Spleen (tissue), 11 donors: ENCODE data around the gene BEST1. TPM values are rescaled to one million over a fixed set of nuclear protein-coding genes. Genes with fewer than 3 reads are reported as not detected.

Experiments
- DNase-seq: peaks from one replicate; pipeline ENCODE4 v3.0.0-alpha.2; 2020
- H3K27ac ChIP-seq, 8 donors: fragments of 200-600 bp; sonication (generic) in 7 of 8; 1 replicate in 4 of 8; 2 replicates in 4 of 8; pipeline versions ENCODE4 v1.5.0 to v1.8.0; 2016 to 2021; ENCODE audit warnings: inconsistent platforms in 4 of 8, mild to moderate bottlenecking in 4 of 8, moderate library complexity in 1 of 8
- H3K27me3 ChIP-seq, 7 donors: fragments of 200-600 bp; sonication (generic) in 6 of 7; replicated peaks in 1 of 7; 1 replicate in 4 of 7; 2 replicates in 3 of 7; pipeline versions ENCODE4 v1.5.0 to v1.8.0; 2016 to 2021; ENCODE audit warnings: inconsistent platforms in 3 of 7, mild to moderate bottlenecking in 1 of 7
- H3K36me3 ChIP-seq, 6 donors: fragments of 200-600 bp; sonication (generic) in 5 of 6; 1 replicate in 4 of 6; 2 replicates in 2 of 6; pipeline versions ENCODE4 v1.5.0 to v1.8.0; 2016 to 2021; ENCODE audit warnings: inconsistent platforms in 2 of 6
- H3K4me1 ChIP-seq, 6 donors: fragments of 200-600 bp; sonication (generic) in 5 of 6; 1 replicate in 3 of 6; 2 replicates in 3 of 6; pipeline versions ENCODE4 v1.5.0 to v1.8.0; 2016 to 2021; ENCODE audit warnings: inconsistent platforms in 3 of 6
- H3K4me3 ChIP-seq, 8 donors: fragments of 200-600 bp; sonication (generic) in 7 of 8; 1 replicate in 4 of 8; 2 replicates in 4 of 8; pipeline versions ENCODE4 v1.5.0 to v1.8.0; 2016 to 2021; ENCODE audit warnings: inconsistent platforms in 4 of 8, mild to moderate bottlenecking in 4 of 8, moderate library complexity in 2 of 8
- H3K9me3 ChIP-seq, 8 donors: fragments of 200-600 bp; sonication (generic) in 7 of 8; 1 replicate in 4 of 8; 2 replicates in 4 of 8; pipeline versions ENCODE4 v1.5.0 to v1.8.0; 2016 to 2021; ENCODE audit warnings: inconsistent platforms in 4 of 8
- CTCF ChIP-seq, 11 experiments: fragments of 200-600 bp in 7 of 11; fragments of 450-650 bp in 4 of 11; sonication (generic) in 4 of 11; IDR thresholded peaks in 8 of 11; conservative IDR thresholded peaks in 3 of 11; 1 replicate in 7 of 11; 2 replicates in 4 of 11; pipeline versions ENCODE4 v1.4.0 to v1.8.0; 2016 to 2021; ENCODE audit warnings: antibody characterized with exemption in 11 of 11, inconsistent platforms in 4 of 11, mild to moderate bottlenecking in 1 of 11
- POLR2A ChIP-seq, 3 donors: fragments of 450-650 bp; IDR thresholded peaks; one replicate each; pipeline ENCODE4 v1.5.1; 2017; ENCODE audit warnings: antibody characterized with exemption in 3 of 3, mild to moderate bottlenecking in 1 of 3
- POLR2AphosphoS5 ChIP-seq, 3 donors: sonication (generic); formaldehyde crosslinking; IDR thresholded peaks; one replicate each; pipeline ENCODE4 v1.5.1; 2017; ENCODE audit warnings: antibody characterized with exemption in 3 of 3
- WGBS, 5 donors: extraction: QIAGEN DNeasy Blood & Tissue Kit in 3 of 5; methylation state at CpG; one replicate each; pipeline versions ENCODE4 v1.1.5 to v1.1.7; 2013 to 2018; 5-methylcytosine and 5-hydroxymethylcytosine counted together
- intact Hi-C: fragments of 100-400 bp; cut with DNase I; formaldehyde crosslinking; loops from one replicate; pipeline ENCODE4 v1.15.0; 2023; ENCODE audit warnings: low total_unique reads
- polyA plus RNA-seq, 3 donors: library from polyadenylated mRNA; stranded (reverse); fragments of 200-250 nt; gene quantifications; one replicate each; pipeline ENCODE4 v1.2.1, GENCODE V29; 2013
- total RNA-seq, 7 donors: library from RNA; depleted of rRNA in 3 of 7; stranded (reverse); fragments of >200 nt in 3 of 7; fragmentation: NEBNext Ultra II Directional in 4 of 7; extraction: Animal tissue kit (Norgen Biotek cat#: 25700) in 4 of 7; gene quantifications; one replicate each; pipeline versions ENCODE4 v1.1.0 to v1.2.1, GENCODE V29; 2016 to 2021
- donor health status: healthy with polysubstance abuse.
- donor health status: DM: no; HTN: no; CAD: no; lungs with moderate emphysema.
- donor health status: DM: no; HTN: no; CAD: no.
- donor health status: Bipolar disorder and iron deficiency.
- donor health status: healthy.
- donor health status: DM: no; HTN: no; CAD: no.
- donor health status: DM: yes; HTN: yes; CAD: no.

The BEST1 gene
- total and polyA plus RNA-seq, 10 donors: 2.6 to 20.4 (median 10.8) TPM

GRCh38 chr11:61914471-61915171, 35.5 kb upstream of the BEST1 start:
- Histone ChIP-seq H3K27me3 (peaks cover 0 to 47% (median 22%) of the 10 kb centered on the region in 7 donors), H3K9me3 (no peaks in the 10 kb centered on the region), H3K36me3 (no peaks in the 10 kb centered on the region), H3K27ac (peak overlapping the region in 4 of 8 donors; percentile 1 to 82 (median 48)), H3K4me3 (peak overlapping the region in 3 of 8 donors; percentile 52 to 79 (median 66)), H3K4me1 (peaks cover 8 to 87% (median 59%) of the 10 kb centered on the region in 6 donors)
- 78 to 95% (median 89%) methylated on average over 7 of the region's 7 CpGs for WGBS, 5 donors
- DNase-seq: no peak
- intact Hi-C loops: no loop called here
- TF ChIP-seq POLR2A (IDR thresholded peaks at IDR 0.05) (no peak), CTCF (IDR thresholded peaks at IDR 0.05 in 8 of 11, conservative IDR thresholded peaks at IDR 0.05 in 3 of 11) (no peak), POLR2AphosphoS5 (IDR thresholded peaks at IDR 0.05) (no peak)

- peaks cover 5 to 73% (median 48%) of the 10 kb centered on the region in 6 donors for H3K4me1 ChIP-seq
- H3K27ac ChIP-seq: peak overlapping the region in 7 of 8 donors; percentile 67 to 82 (median 73)
- DNase-seq: no peak
- TF ChIP-seq POLR2A (IDR thresholded peaks at IDR 0.05): no peak
- TF ChIP-seq POLR2AphosphoS5 (IDR thresholded peaks at IDR 0.05): no peak
- TF ChIP-seq CTCF (IDR thresholded peaks at IDR 0.05 in 8 of 11, conservative IDR thresholded peaks at IDR 0.05 in 3 of 11): no peak
- no peaks in the 10 kb centered on the region for H3K9me3 ChIP-seq
- intact Hi-C loops: no loop called here
- peaks cover 0 to 51% (median 22%) of the 10 kb centered on the region in 7 donors for H3K27me3 ChIP-seq
- peak overlapping the region; percentile 40 to 79 (median 52) for H3K4me3 ChIP-seq
- 4 to 9% (median 5%) methylated on average over 14 to 32 of the region's 32 CpGs for WGBS, 5 donors
- no peaks in the 10 kb centered on the region for H3K36me3 ChIP-seq
These were observed 33.3 kb upstream of the BEST1 start for GRCh38 chr11:61916737-61917333.

- DNase-seq: peak; percentile 84
- H3K9me3 ChIP-seq: no peaks in the 10 kb centered on the region
- H3K4me1 ChIP-seq: peaks cover 0 to 73% (median 48%) of the 10 kb centered on the region in 6 donors
- H3K36me3 ChIP-seq: no peaks in the 10 kb centered on the region
- peak within 1 kb of the TSS in 7 of 8 donors; percentile 67 to 82 (median 73) for H3K27ac ChIP-seq
- WGBS, 5 donors: 4 to 9% (median 4%) methylated on average over 27 to 74 of the region's 74 CpGs
- TF ChIP-seq POLR2A (IDR thresholded peaks at IDR 0.05) (no peak), POLR2AphosphoS5 (IDR thresholded peaks at IDR 0.05) (peak; percentile 57 to 69 (median 62)), CTCF (IDR thresholded peaks at IDR 0.05 in 8 of 11, conservative IDR thresholded peaks at IDR 0.05 in 3 of 11) (no peak)
- H3K4me3 ChIP-seq: peak within 1 kb of the TSS; percentile 40 to 79 (median 52)
- peaks cover 0 to 51% (median 22%) of the 10 kb centered on the region in 7 donors for H3K27me3 ChIP-seq
- intact Hi-C loops: no loop called here
These were observed 32.6 kb upstream of the BEST1 start, which contains the start of gene RAB3IL1 for GRCh38 chr11:61917334-61918109. Gene RAB3IL1 (minus strand): TSS chr11:61917566. CDS start chr11:61917367, 199 bp downstream.
